IPS DF 6.9 (cell line): Measurements from ENCODE around the gene OR52I2.

Source experiments
- DNase-seq: peaks from one replicate; pipeline ENCODE4 v3.0.0-alpha.2; 2013; ENCODE audit warnings: low read depth, low spot score
- H3K27ac ChIP-seq: one replicate; pipeline ENCODE4 v1.5.1; 2013; ENCODE audit warnings: low read length, control low read depth
- H3K27me3 ChIP-seq: 2 replicates; pipeline ENCODE4 v1.6.1; 2013; ENCODE audit warnings: mild to moderate bottlenecking, low read length; ENCODE audit not compliant: control insufficient read depth, insufficient read depth
- H3K36me3 ChIP-seq: 2 replicates; pipeline ENCODE4 v1.6.1; 2013; ENCODE audit warnings: low read length; ENCODE audit not compliant: control insufficient read depth, insufficient read depth
- H3K4me1 ChIP-seq: 2 replicates; pipeline ENCODE4 v1.6.1; 2013; ENCODE audit warnings: low read length; ENCODE audit not compliant: control insufficient read depth, insufficient read depth
- H3K4me3 ChIP-seq: 2 replicates; pipeline ENCODE4 v1.5.1; 2013; ENCODE audit warnings: mild to moderate bottlenecking, low read length
- H3K9me3 ChIP-seq: 2 replicates; pipeline ENCODE4 v1.6.1; 2013; ENCODE audit warnings: low read length, inconsistent platforms; ENCODE audit not compliant: control insufficient read depth, insufficient read depth
- WGBS: extraction: QIAGEN DNeasy Blood & Tissue Kit; methylation state at CpG from one replicate; pipeline ENCODE4 v1.1.7; 2013; ENCODE audit warnings: mixed read lengths, missing lambda C conversion rate; ENCODE audit not compliant: insufficient read length, insufficient coverage; 5-methylcytosine and 5-hydroxymethylcytosine counted together

OR52I2 gene

GRCh38 chr11:4565371-4565770 lies 16.2 kb upstream of the OR52I2 start:
- no CpG with 5 or more reads among the region's 3 CpGs for WGBS
- no peak for DNase-seq
- Histone ChIP-seq H3K9me3 (no peaks in the 10 kb centered on the region), H3K4me1 (no peaks in the 10 kb centered on the region), H3K27ac (no peak overlapping the region), H3K36me3 (no peaks in the 10 kb centered on the region), H3K4me3 (no peak overlapping the region), H3K27me3 (no peaks in the 10 kb centered on the region)

GRCh38 chr11:4569075-4569474 lies 12.5 kb upstream of the OR52I2 start:
- no peak overlapping the region for H3K27ac ChIP-seq
- WGBS: no CpG with 5 or more reads among the region's 18 CpGs
- H3K4me3 ChIP-seq: no peak overlapping the region
- no peak for DNase-seq
- H3K4me1 ChIP-seq: peaks cover 2% of the 10 kb centered on the region; the same call in 1 of the 2 replicates
- no peaks in the 10 kb centered on the region for H3K9me3 ChIP-seq
- no peaks in the 10 kb centered on the region for H3K27me3 ChIP-seq
- no peaks in the 10 kb centered on the region for H3K36me3 ChIP-seq

GRCh38 chr11:4576880-4577279 lies 4.7 kb upstream of the OR52I2 start:
- no CpG with 5 or more reads among the region's 3 CpGs for WGBS
- no peak overlapping the region for H3K27ac ChIP-seq

DNA sequence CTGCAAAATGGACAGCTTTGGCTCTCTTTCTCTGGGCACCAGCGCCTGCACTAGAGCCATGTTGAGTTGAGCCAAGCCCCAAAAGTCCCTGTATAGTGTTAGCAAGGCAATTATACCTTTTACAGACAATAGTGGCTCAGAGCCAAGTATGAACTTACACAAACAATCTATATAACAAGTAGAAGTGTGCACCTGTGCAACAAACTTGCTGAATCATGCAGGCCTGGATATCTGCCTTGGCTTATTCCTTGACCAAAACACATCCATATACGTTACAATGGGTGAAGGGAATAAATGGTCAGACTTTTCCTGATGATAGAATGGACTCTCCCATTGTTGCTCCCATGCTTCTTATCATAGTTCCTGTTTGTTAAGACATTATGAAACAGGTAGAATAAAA lies 3.8 kb upstream of the OR52I2 start:
- no CpG with 5 or more reads among the region's 2 CpGs for WGBS
- no peaks in the 10 kb centered on the region for H3K9me3 ChIP-seq
- no peaks in the 10 kb centered on the region for H3K36me3 ChIP-seq
- H3K27me3 ChIP-seq: no peaks in the 10 kb centered on the region
- no peak for DNase-seq
- no peak overlapping the region for H3K4me3 ChIP-seq
- H3K4me1 ChIP-seq: no peaks in the 10 kb centered on the region
- H3K27ac ChIP-seq: no peak overlapping the region

More at GRCh38 chr11:4576880-4577279, 4.7 kb upstream of the OR52I2 start:
- Histone ChIP-seq H3K9me3 (no peaks in the 10 kb centered on the region), H3K27me3 (no peaks in the 10 kb centered on the region), H3K4me3 (no peak overlapping the region), H3K4me1 (peaks cover 2% of the 10 kb centered on the region; the same call in 1 of the 2 replicates), H3K36me3 (no peaks in the 10 kb centered on the region)
- no peak for DNase-seq

DNA sequence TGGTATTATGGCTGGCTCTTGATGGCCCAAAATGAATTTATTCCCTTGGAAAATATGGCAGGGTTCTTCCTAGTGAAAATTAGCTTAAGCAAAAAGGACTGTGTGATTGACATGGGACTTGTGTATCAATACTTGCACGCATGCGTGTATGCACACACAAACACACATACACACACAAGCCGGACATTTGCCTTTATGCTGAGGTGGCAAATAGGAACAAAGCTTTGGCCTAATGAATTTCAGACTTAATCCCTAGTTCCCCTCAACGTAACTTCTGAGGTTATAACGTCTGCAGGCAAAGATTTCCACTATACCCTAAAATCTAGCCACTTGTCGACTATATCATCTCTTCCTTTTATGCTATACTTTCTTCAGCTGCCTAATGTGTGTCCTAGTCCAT lies 2.9 kb upstream of the OR52I2 start:
- Histone ChIP-seq H3K36me3 (no peaks in the 10 kb centered on the region), H3K4me1 (no peaks in the 10 kb centered on the region), H3K4me3 (no peak overlapping the region), H3K27me3 (no peaks in the 10 kb centered on the region), H3K9me3 (no peaks in the 10 kb centered on the region), H3K27ac (no peak overlapping the region)
- no CpG with 5 or more reads among the region's 6 CpGs for WGBS
- no peak for DNase-seq

- no peaks in the 10 kb centered on the region for H3K36me3 ChIP-seq
- WGBS: no CpG with 5 or more reads among the region's 1 CpG
- H3K4me1 ChIP-seq: no peaks in the 10 kb centered on the region
- H3K9me3 ChIP-seq: no peaks in the 10 kb centered on the region
- no peaks in the 10 kb centered on the region for H3K27me3 ChIP-seq
- H3K27ac ChIP-seq: no peak overlapping the region
- no peak for DNase-seq
- no peak overlapping the region for H3K4me3 ChIP-seq
These were observed 1.4 kb upstream of the OR52I2 start for GRCh38 chr11:4580124-4580523.

DNA sequence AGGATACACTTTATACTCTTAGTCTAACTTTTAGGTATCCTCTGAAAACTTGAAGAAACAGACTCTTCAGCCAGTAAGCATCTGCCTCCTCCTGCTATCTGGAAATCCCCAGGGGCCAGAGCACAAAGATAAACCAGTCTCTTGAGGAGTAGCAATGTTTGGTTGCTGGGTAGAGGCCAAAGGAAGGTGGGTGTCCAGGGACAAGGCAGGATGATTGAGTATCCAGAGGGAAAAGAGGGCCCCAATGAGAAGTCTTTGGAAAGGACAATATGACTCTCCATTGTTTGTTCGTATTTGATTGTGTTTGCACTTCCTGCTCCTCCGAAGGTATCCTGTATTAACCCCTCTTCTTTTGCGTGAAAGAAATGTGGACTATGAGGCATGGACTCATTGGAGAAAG lies 7.5 kb downstream of the OR52I2 start:
- DNase-seq: no peak
- no peaks in the 10 kb centered on the region for H3K27me3 ChIP-seq
- no peak overlapping the region for H3K4me3 ChIP-seq
- H3K27ac ChIP-seq: no peak overlapping the region
- no peaks in the 10 kb centered on the region for H3K4me1 ChIP-seq
- no CpG with 5 or more reads among the region's 3 CpGs for WGBS
- H3K9me3 ChIP-seq: no peaks in the 10 kb centered on the region
- H3K36me3 ChIP-seq: no peaks in the 10 kb centered on the region

- H3K36me3 ChIP-seq: no peaks in the 10 kb centered on the region
- no CpG with 5 or more reads among the region's 1 CpG for WGBS
- H3K4me3 ChIP-seq: no peak within 1 kb of the TSS
- H3K9me3 ChIP-seq: no peaks in the 10 kb centered on the region
- H3K4me1 ChIP-seq: no peaks in the 10 kb centered on the region
- no peak for DNase-seq
- no peaks in the 10 kb centered on the region for H3K27me3 ChIP-seq
- H3K27ac ChIP-seq: no peak within 1 kb of the TSS
These were observed 12.2 kb downstream of the OR52I2 start, which contains the start of gene OR52I1 for GRCh38 chr11:4593739-4594138. TSS of gene OR52I1 (plus strand) at chr11:4594039. CDS start at chr11:4594039, 0 bp downstream.

- Histone ChIP-seq H3K27ac (no peak overlapping the region), H3K9me3 (no peaks in the 10 kb centered on the region), H3K4me1 (no peaks in the 10 kb centered on the region), H3K36me3 (no peaks in the 10 kb centered on the region; the same call in 1 of the 2 replicates), H3K27me3 (no peaks in the 10 kb centered on the region), H3K4me3 (no peak overlapping the region)
- no peak for DNase-seq
- WGBS: no CpG with 5 or more reads among the region's 4 CpGs
These were observed 23.5 kb downstream of the OR52I2 start for GRCh38 chr11:4605057-4605456.

- H3K4me1 ChIP-seq: no peaks in the 10 kb centered on the region
- H3K27me3 ChIP-seq: no peaks in the 10 kb centered on the region
- H3K36me3 ChIP-seq: no peaks in the 10 kb centered on the region; the same call in 1 of the 2 replicates
- no CpG with 5 or more reads among the region's 1 CpG for WGBS
- H3K27ac ChIP-seq: no peak overlapping the region
- no peak for DNase-seq
- no peak overlapping the region for H3K4me3 ChIP-seq
- H3K9me3 ChIP-seq: no peaks in the 10 kb centered on the region
These were observed 24.9 kb downstream of the OR52I2 start for GRCh38 chr11:4606231-4607015.

DNA sequence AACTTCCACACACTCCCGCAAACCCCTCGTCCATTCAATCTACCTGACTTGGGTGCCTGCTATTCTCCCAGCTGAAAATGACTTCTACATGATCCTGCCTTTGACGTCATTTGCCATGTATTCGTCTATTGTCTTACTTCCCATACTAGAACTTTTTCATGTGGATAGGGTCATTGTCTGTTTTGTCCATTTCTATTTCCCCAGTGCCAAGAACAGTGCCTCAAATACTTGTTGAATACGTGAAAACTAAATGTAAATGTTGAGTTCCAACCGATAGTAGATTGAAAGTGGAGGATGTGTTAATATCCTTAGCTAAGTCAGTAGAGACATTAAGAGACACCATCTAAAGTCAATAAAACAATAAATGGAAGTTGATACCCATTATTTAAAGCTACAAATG lies 25.6 kb downstream of the OR52I2 start:
- DNase-seq: no peak
- Histone ChIP-seq H3K4me1 (no peaks in the 10 kb centered on the region), H3K4me3 (no peak overlapping the region; the same call in 1 of the 2 replicates), H3K27ac (no peak overlapping the region), H3K9me3 (no peaks in the 10 kb centered on the region), H3K36me3 (no peaks in the 10 kb centered on the region), H3K27me3 (no peaks in the 10 kb centered on the region)
- no CpG with 5 or more reads among the region's 6 CpGs for WGBS
